ENCODE data around the gene SLC13A3.

GRCh38 chr20:46586724-46587123 is 64.5 kb downstream of the SLC13A3 start:
- TF ChIP-seq CTCF (IDR thresholded peaks at IDR 0.05) (no peak), POLR2A (IDR thresholded peaks at IDR 0.05) (no peak), POLR2AphosphoS5 (IDR thresholded peaks at IDR 0.05) (no peak), EP300 (IDR thresholded peaks at IDR 0.05) (no peak)

All from gastroesophageal sphincter (tissue), 3 donors.